ENCODE measurements around the gene DBT.

The DBT gene

GRCh38 chr1:100198596-100198995 is 51.0 kb downstream of the DBT start:
- no peak for DNase-seq (ENCODE audit: low read depth in 2 of 2)
- TF ChIP-seq CTCF (IDR thresholded peaks at IDR 0.05; ENCODE audit: low read depth, low read length) = no peak
- H3K4me3 ChIP-seq (replicated peaks in 1 of 2; ENCODE audit: low read depth in 2 of 2, low read length in 2 of 2) = no peak overlapping the region

DNA sequence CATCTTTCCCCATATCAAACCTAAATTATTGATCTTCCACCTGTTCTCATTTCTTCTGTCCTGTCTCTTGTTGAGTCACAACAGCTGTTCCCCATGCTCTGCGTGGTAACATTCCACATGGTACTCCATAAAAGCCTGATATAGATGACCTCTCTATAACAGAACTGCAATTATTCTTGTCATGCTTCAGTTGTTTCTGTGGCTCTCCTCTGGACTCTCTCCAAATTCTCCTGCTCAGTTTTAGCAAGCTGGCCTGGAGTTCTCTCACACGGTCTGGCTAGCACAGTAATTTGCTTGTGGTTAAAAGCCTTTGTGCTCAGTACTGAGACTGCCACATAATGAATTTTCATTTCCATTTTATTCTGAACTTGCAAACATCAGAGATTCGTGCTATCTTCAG is 61.0 kb downstream of the DBT start:
- DNase-seq (ENCODE audit: low read depth in 2 of 2) = peak; percentile 53 to 87
- TF ChIP-seq CTCF (IDR thresholded peaks at IDR 0.05; ENCODE audit: low read depth, low read length) = no peak
- no peak overlapping the region for H3K4me3 ChIP-seq (replicated peaks in 1 of 2; ENCODE audit: low read depth in 2 of 2, low read length in 2 of 2)

DNA sequence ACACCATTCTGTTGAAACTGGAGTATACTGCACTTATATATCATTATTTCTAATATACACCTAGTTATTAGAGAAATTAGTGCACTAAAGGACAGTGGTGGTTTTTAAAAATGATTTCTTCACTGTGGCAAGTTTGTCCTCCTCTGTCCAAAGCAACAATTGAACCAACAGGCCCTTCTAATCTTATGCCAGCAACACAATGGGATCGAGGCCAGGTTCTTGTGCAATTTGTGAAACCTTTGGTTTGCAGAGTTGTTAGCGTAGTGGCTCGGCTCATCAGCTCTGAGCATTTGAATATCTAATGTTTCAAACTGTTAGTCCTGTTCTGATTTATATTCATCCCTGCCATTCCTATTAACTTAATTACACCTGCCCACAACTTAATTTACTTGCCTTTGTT is 61.7 kb downstream of the DBT start:
- DNase-seq (ENCODE audit: low read depth in 2 of 2) = peak; percentile 71 to 89
- no peak overlapping the region for H3K4me3 ChIP-seq (replicated peaks in 1 of 2; ENCODE audit: low read depth in 2 of 2, low read length in 2 of 2)
- TF ChIP-seq CTCF (IDR thresholded peaks at IDR 0.05; ENCODE audit: low read depth, low read length) = no peak

DNA sequence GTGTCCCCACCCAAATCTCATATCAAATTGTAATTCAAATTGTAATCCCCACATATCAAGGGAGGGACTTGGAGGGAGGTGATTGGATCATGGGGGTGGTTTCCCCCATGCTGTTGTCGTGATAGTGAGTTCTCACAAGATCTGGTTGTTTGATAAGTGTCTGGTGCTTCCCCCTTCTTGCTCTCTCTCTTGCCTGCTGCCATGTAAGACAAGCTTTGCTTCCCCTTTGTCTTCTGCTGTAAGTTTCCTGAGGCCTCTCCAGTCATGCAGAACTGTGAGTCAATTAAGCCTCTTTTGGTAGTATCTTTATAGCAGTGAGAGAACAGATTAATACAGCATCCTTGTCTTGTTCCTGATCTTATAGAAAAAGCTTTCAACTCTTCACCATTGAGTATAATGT is 65.1 kb downstream of the DBT start:
- DNase-seq (ENCODE audit: low read depth in 2 of 2) = no peak
- H3K4me3 ChIP-seq (replicated peaks in 1 of 2; ENCODE audit: low read depth in 2 of 2, low read length in 2 of 2) = no peak overlapping the region
- no peak for TF ChIP-seq CTCF (IDR thresholded peaks at IDR 0.05; ENCODE audit: low read depth, low read length)

GRCh38 chr1:100183370-100183769 is 66.3 kb downstream of the DBT start:
- TF ChIP-seq CTCF (IDR thresholded peaks at IDR 0.05; ENCODE audit: low read depth, low read length) = no peak
- no peak overlapping the region for H3K4me3 ChIP-seq (replicated peaks in 1 of 2; ENCODE audit: low read depth in 2 of 2, low read length in 2 of 2)
- DNase-seq (ENCODE audit: low read depth in 2 of 2) = no peak

GRCh38 chr1:100178091-100178490 is 71.5 kb downstream of the DBT start, which contains the start of gene LRRC39:
LRRC39 (minus strand) TSS chr1:100178256; CDS start chr1:100168516, 9,740 bp downstream.
- DNase-seq (ENCODE audit: low read depth in 2 of 2) = no peak
- TF ChIP-seq CTCF (IDR thresholded peaks at IDR 0.05; ENCODE audit: low read depth, low read length) = no peak
- H3K4me3 ChIP-seq (replicated peaks in 1 of 2; ENCODE audit: low read depth in 2 of 2, low read length in 2 of 2) = no peak within 1 kb of the TSS

DNA sequence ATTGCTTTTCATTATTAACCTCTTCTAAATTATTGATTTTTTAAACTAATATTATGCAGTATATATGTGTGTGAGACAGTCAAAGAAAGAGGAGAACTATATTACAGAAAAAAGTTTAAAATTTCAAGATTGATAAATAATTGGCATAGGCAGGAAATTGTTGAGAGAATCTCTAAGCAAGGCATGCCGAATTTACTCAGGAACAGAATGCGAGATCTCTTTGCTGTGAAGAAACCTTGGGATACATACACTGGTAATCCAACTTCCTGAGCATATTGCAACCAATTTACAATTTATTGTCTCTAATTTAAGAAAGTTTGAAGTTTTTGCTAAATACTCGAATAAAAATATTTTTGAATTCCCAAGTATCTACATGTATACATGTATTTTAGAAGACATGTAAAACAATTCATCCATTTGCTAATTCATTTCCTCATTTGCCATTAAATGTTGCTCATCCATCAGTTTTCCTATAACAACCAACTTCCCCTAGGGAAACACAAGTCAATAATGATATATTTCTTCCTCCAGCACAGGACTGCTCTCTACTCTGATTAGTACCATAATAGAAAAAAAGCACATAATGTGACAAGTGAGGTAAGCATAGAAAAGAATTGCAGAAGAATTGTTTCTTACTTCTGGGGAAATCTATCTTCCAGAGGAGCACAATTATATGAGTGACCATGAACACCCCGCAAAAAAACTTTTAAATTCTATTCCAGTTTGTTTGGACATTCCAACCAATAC is 72.2 kb downstream of the DBT start:
- TF ChIP-seq CTCF (IDR thresholded peaks at IDR 0.05; ENCODE audit: low read depth, low read length) = no peak
- H3K4me3 ChIP-seq (replicated peaks in 1 of 2; ENCODE audit: low read depth in 2 of 2, low read length in 2 of 2) = no peak overlapping the region
- DNase-seq (ENCODE audit: low read depth in 2 of 2) = no peak

Measured in cardiac fibroblast (primary cell).